Muscle of back (tissue), 11 donors: ENCODE results near the gene CNGB1. TPM values are rescaled to one million over a fixed set of nuclear protein-coding genes. Genes with fewer than 3 reads are reported as not detected.

ENCODE experiments used
- DNase-seq, 3 donors: peaks; one replicate each; pipeline versions ENCODE4 v3.0.0 to v3.0.0-alpha.2; 2013
- polyA plus RNA-seq, 10 donors: library from polyadenylated mRNA; unstranded; fragments of 120-200 nt; gene quantifications; one replicate each; pipeline ENCODE4 v1.2.1, GENCODE V29; 2013; ENCODE audit not compliant: insufficient read length in 10 of 10

CNGB1 gene
- polyA plus RNA-seq, 10 donors = 0.04 to 0.29 (median 0.04) TPM; not detected in 7

DNA sequence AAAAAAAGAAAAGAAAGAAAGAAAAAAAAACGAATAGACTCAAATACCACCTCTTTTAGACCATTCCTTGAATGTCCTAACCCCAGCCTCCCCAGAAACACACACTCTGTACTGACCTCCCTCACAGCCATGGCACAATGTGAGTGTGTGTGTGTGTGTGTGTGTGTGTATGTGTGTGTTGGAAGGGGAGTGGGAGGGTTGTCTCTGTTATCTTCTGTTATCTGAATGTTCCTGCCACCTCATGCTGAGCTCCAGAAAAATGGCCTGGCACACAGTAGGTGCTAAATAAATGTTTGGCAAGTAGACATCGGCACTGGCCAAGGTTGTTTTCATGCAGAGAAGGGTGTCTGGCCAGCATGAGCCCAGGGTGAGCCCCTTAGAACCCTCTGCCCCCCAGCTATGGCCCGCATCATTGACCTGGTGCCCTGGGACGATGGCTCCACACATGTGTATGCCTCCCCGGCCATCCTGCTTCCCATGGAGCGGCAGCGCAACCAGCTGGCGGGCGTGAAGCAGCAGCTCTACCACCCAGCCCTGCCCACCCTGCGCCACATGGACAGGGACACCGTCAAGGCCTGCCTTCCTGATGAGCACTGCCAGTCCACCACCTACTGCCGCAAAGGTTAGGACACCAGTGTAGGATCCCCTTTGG is 6.6 kb upstream of the CNGB1 start:
- DNase-seq = no peak

GRCh38 chr16:57976331-57976796 is 5.4 kb upstream of the CNGB1 start:
- no peak for DNase-seq

GRCh38 chr16:57972306-57972705 is 1.4 kb upstream of the CNGB1 start:
- no peak for DNase-seq

DNA sequence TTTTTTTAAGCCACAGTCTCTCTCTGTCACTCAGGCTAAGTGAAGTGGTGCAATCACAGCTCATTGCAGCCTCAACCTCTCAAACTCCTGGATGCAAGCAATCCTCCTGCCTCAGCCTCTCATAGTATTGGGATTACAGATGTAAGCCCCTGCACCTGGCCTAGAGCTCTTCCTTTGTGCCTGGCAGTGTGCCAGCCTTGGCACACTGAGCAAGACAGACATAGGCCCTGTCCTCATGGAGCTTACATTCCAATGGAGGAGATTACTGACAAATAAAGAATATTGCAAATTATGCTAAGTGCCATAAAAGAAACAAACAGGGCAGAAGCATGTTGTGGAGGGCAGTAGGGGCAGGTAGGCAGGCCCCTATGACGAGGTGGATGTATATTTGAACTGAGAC is 920 bp upstream of the CNGB1 start:
- no peak for DNase-seq

DNA sequence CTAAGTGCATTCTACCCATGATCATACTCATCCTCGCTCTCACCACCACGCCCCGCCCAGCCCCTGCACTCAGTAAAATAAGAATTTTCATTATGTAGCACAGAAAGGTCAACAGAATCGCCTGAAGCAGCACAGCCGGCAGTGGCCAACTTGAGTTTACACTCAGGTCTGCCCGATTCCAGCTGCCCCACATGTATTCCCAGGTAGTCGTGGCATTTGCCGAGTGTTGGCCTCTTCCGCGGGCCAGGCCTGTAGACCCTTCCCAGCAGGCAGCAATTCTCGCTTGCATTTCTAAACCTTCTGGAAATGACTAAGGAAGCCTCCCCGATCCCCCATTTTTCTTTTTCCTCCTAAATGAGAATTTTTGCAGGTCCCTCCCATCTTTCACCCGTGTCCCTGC is 609 bp downstream of the CNGB1 start:
- no peak for DNase-seq

GRCh38 chr16:57969451-57970123 is 1.3 kb downstream of the CNGB1 start:
- DNase-seq = no peak

DNA sequence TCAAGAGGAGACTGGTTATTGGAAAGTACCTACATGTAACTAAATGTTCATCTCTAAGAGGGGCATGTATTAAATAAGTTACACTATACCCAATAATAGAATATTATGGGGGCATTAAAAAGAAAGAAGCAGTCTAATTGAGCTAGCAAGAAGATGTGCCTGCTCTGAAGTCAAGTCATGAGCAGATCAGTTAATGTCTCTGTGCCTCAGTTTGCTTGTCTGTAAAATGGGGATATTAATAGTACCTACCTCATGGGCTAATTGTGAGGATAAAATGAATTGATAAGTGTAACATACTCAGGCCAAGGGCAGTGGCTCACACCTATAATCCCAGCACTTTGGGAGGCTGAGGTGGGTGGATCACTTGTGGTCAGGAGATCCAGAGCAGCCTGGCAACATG is 3.0 kb downstream of the CNGB1 start:
- DNase-seq = no peak

GRCh38 chr16:57966986-57967385 is 3.9 kb downstream of the CNGB1 start:
- no peak for DNase-seq

GRCh38 chr16:57966204-57966771 is 4.6 kb downstream of the CNGB1 start:
- no peak for DNase-seq

- no peak for DNase-seq
Observed at GRCh38 chr16:57964157-57964700, 6.7 kb downstream of the CNGB1 start.

- DNase-seq = no peak
Observed at GRCh38 chr16:57962756-57963155, 8.2 kb downstream of the CNGB1 start.

DNA sequence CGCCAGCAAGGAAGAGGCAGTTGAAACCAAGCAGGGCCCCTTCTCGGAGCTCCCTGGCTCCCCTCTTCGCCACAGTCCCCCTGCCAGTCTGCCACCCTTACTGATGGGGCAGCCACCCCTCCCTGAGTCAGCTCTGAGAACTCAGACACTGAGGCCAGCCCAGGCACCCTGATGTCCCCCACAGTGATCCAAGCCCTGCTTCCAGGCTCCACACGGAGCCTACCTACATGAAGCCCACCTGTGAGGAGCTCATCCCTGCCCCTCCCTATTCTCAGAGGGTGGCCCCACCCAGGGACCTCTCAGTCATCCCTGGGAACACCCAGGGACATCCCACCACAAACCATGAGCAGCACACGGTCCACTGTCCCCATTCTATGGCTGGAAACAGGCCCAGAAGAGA is 8.9 kb downstream of the CNGB1 start:
- DNase-seq = no peak

- DNase-seq = no peak
Observed at GRCh38 chr16:57961538-57961937, 9.4 kb downstream of the CNGB1 start.

DNA sequence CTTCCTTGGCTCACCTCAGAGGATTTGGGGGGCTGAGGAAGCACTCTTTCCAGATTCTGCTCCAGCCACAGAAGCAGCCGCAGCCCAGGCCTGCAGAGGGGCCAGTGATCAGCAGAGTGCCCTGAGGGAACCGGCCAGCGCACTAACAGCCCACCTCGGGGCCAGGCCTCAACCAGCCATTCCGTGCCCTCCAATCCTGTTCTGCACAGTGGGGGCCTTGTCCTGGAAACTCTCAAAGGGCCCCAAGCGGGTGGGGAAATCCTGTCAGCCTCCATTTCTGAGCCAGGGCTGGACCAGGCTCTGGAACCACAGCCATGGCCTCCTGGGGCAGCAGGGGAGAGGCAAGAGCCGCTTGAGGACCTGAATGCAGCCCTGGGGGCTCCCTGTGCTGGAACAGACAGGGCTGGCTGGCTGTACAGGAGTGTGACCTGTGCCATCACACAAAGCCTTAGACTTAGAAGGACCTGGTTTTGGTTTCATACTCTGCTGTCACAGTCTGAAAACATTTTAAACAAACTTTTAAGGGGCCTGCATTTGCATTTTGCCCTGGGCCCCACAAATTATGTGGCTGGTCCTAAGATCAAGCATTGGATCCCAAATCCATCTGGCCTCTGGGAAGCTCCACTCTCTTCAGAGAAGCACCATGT is 10.0 kb downstream of the CNGB1 start:
- no peak for DNase-seq

GRCh38 chr16:57960310-57960709 is 10.6 kb downstream of the CNGB1 start:
- DNase-seq = no peak

- no peak for DNase-seq
Observed at GRCh38 chr16:57959804-57960203, 11.1 kb downstream of the CNGB1 start.

DNA sequence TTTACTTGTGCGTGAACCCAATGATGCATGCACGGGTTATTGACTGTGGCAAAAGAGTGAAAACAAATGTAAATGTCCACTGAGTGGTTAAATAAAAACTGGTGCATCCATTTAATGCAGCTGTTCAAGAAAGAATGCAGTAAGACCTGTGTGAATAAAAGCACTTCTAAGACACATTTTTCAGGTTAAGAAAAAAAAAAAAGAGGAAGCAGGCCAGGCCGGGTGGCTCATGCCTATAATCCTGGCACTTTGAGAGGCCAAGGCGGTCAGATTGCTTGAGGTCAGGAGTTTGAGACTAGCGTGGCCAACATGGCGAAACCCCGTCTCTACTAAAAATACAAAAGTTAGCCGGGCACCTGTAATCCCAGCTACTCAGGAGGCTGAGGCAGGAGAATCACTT is 11.8 kb downstream of the CNGB1 start:
- DNase-seq = no peak

DNA sequence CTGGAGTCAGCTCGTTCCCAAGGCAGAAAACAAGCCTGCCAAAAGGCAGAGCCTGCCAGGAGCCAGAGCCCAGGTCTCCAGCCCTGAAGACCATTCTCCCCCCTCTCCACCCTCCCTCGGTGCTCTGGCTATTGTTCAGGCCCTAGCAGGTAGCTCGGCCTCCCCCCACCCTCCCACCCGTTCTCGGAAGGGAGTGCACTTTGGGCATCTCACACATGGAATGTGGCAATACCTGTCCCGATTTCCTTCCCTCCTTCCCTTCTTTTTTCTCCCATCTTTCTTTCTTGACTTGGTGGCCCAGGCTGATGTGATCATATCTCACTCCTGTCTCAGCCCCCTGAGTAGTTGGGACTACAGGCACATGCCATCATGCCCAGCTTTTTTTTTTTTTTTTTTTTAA is 12.4 kb downstream of the CNGB1 start:
- no peak for DNase-seq

GRCh38 chr16:57957673-57958392 is 13.1 kb downstream of the CNGB1 start:
- no peak for DNase-seq

DNA sequence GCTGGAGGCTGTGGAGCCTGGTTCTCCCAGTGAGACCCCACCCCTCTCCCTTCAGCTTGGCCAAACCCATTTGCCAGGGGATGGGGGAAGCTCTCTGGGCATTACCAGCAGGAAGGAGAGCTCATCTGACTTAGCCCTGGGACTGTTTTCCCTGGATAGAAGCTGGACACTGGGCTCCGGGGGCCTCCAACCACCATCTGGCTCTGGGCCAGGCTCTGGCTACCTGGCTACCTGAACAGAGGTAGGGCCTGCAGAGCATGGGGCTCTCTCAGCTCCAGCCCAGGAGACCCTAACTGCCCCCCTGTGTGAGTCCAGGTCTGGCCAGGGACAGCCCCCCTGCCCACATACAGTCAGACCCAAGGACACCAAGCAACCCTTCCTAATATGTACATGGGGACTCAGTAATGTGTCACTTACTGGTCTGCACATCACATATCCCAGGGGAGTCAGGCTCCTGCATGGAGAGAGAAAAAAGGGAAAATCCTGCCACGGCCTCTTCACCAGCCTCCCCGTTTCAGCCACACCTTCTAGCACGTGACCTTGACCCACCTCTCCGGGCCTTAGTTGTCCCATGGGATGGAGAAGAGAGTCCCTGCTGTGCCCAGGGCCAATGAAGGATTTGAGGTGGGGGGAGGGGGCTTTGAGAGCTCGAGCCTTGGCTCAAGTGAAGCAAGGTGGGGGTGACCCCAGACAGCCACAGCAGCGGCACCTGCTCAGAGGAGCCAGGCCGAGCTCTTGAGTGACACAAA is 13.8 kb downstream of the CNGB1 start:
- no peak for DNase-seq

GRCh38 chr16:57956270-57956808 is 14.6 kb downstream of the CNGB1 start:
- no peak for DNase-seq
